DND-41 (cell line): Measurements from ENCODE around the gene STAG2.

Experiments used
- ATAC-seq: fragments of 200-7000 bp; cut with Tn5 transposase; 3 replicates; pipeline ENCODE4 v1.9.1; 2021; ENCODE audit warnings: low read depth; ENCODE audit not compliant: insufficient read depth
- DNase-seq: peaks from one replicate; pipeline ENCODE4 v3.0.0-alpha.2; 2020
- H2AFZ ChIP-seq: 2 replicates; pipeline ENCODE4 v1.6.0; 2012; ENCODE audit warnings: low read depth, low read length
- H3K27ac ChIP-seq: 2 replicates; pipeline ENCODE4 v1.5.1; 2012; ENCODE audit warnings: low read length, inconsistent platforms
- H3K27me3 ChIP-seq: fragments of 200-600 bp; sonication (generic); 2 replicates; pipeline ENCODE4 v1.6.0; 2012; ENCODE audit warnings: low read length, mild to moderate bottlenecking, inconsistent platforms; ENCODE audit not compliant: insufficient read depth, poor library complexity
- H3K36me3 ChIP-seq: 2 replicates; pipeline ENCODE4 v1.5.1; 2012; ENCODE audit warnings: low read length, inconsistent platforms; ENCODE audit not compliant: insufficient read depth
- H3K4me1 ChIP-seq: 2 replicates; pipeline ENCODE4 v1.5.1; 2012; ENCODE audit warnings: mild to moderate bottlenecking, low read length; ENCODE audit not compliant: insufficient read depth
- H3K4me2 ChIP-seq: 2 replicates; pipeline ENCODE4 v1.6.0; 2012; ENCODE audit warnings: mild to moderate bottlenecking, moderate library complexity, low read length, inconsistent platforms; ENCODE audit not compliant: insufficient read depth
- H3K4me3 ChIP-seq, 2 experiments: fragments of 200-600 bp in 1 of 2; shearing (Covaris generic) in 1 of 2; 2 replicates each; pipeline ENCODE4 v1.5.1; 2012 to 2016; ENCODE audit warnings: inconsistent platforms in 2 of 2, low read length in 2 of 2, mild to moderate bottlenecking in 2 of 2, low read depth in 1 of 2, moderate library complexity in 1 of 2
- H3K79me2 ChIP-seq: 2 replicates; pipeline ENCODE4 v1.6.0; 2012; ENCODE audit warnings: low read length, inconsistent platforms; ENCODE audit not compliant: insufficient read depth
- H3K9ac ChIP-seq: 2 replicates; pipeline ENCODE4 v1.6.0; 2012; ENCODE audit warnings: low read depth, mild to moderate bottlenecking, inconsistent platforms, low read length, moderate library complexity
- H3K9me3 ChIP-seq: 2 replicates; pipeline ENCODE4 v1.5.1; 2012; ENCODE audit warnings: low read length, moderate library complexity, mild to moderate bottlenecking, inconsistent platforms; ENCODE audit not compliant: insufficient read depth, severe bottlenecking
- H4K20me1 ChIP-seq: 2 replicates; pipeline ENCODE4 v1.6.0; 2012; ENCODE audit warnings: low read length; ENCODE audit not compliant: insufficient read depth
- EZH2 ChIP-seq: IDR thresholded peaks from 3 replicates; pipeline ENCODE4 v1.6.1; 2012; ENCODE audit warnings: borderline replicate concordance, low read depth, mild to moderate bottlenecking, moderate library complexity, low read length, inconsistent platforms; ENCODE audit not compliant: severe bottlenecking
- TF ChIP-seq, protein P1 (sequence below): IDR thresholded peaks from 2 replicates; pipeline ENCODE4 v1.5.1; 2012; ENCODE audit warnings: borderline replicate concordance, low read length, moderate library complexity, mild to moderate bottlenecking; ENCODE audit not compliant: poor library complexity, severe bottlenecking; ENCODE audit errors: extremely low read depth

Gene STAG2

DNA sequence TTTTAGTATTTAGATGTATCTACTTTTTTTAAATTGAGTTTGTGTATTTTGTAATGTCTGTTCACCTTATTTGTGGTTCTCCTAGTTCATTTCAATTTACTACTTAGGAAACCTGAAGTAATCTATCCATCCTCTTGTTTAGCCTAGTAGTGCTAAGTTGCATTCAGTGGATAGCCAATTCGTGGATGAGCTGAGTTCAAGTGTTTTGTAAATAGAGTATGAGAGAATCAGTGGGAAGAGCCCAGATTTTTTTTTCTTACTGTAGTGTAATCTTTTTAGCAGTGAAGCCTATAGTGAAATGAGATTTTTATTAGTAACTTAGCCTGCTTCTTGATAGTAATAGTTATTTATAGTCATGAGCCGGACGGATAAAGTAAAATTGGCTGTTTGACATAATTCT is 21.7 kb downstream of the STAG2 start:
- Histone ChIP-seq H3K27ac (no peak overlapping the region), H2AFZ (no peak overlapping the region), H4K20me1 (peaks cover 79% of the 10 kb centered on the region), H3K4me3 (no peak overlapping the region), H3K4me1 (0 out of 2 replicates have a peak, but pooled peaks cover 10% of the 10 kb centered on the region), H3K9ac (no peak overlapping the region), H3K9me3 (no peaks in the 10 kb centered on the region), H3K36me3 (no peaks in the 10 kb centered on the region; the same call in 1 of the 2 replicates), H3K79me2 (peaks cover 99% of the 10 kb centered on the region), H3K4me2 (no peak overlapping the region), H3K27me3 (no peaks in the 10 kb centered on the region)
- ATAC-seq (no peak), DNase-seq (no peak)
- no peak for TF ChIP-seq EZH2
- TF ChIP-seq, protein P1, sequence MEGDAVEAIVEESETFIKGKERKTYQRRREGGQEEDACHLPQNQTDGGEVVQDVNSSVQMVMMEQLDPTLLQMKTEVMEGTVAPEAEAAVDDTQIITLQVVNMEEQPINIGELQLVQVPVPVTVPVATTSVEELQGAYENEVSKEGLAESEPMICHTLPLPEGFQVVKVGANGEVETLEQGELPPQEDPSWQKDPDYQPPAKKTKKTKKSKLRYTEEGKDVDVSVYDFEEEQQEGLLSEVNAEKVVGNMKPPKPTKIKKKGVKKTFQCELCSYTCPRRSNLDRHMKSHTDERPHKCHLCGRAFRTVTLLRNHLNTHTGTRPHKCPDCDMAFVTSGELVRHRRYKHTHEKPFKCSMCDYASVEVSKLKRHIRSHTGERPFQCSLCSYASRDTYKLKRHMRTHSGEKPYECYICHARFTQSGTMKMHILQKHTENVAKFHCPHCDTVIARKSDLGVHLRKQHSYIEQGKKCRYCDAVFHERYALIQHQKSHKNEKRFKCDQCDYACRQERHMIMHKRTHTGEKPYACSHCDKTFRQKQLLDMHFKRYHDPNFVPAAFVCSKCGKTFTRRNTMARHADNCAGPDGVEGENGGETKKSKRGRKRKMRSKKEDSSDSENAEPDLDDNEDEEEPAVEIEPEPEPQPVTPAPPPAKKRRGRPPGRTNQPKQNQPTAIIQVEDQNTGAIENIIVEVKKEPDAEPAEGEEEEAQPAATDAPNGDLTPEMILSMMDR: no peak

GRCh38 chrX:123986377-123986776 is 24.9 kb downstream of the STAG2 start:
- peaks cover 5% of the 10 kb centered on the region for H3K36me3 ChIP-seq
- H3K9me3 ChIP-seq: no peaks in the 10 kb centered on the region
- H3K9ac ChIP-seq: no peak overlapping the region
- ATAC-seq: no peak
- peaks cover 74% of the 10 kb centered on the region for H4K20me1 ChIP-seq
- no peak overlapping the region for H3K4me2 ChIP-seq
- no peak overlapping the region for H2AFZ ChIP-seq
- no peak overlapping the region for H3K27ac ChIP-seq
- H3K4me1 ChIP-seq: no peaks in the 10 kb centered on the region
- peaks cover 99% of the 10 kb centered on the region for H3K79me2 ChIP-seq
- DNase-seq: no peak
- H3K27me3 ChIP-seq: no peaks in the 10 kb centered on the region
- no peak for TF ChIP-seq EZH2
- TF ChIP-seq, protein P1: no peak
- no peak overlapping the region for H3K4me3 ChIP-seq

- Histone ChIP-seq H3K4me3 (no peak overlapping the region), H3K27me3 (no peaks in the 10 kb centered on the region), H3K79me2 (peaks cover 98% of the 10 kb centered on the region), H3K9ac (no peak overlapping the region), H3K27ac (no peak overlapping the region), H3K4me2 (no peak overlapping the region), H3K4me1 (no peaks in the 10 kb centered on the region), H3K9me3 (no peaks in the 10 kb centered on the region), H4K20me1 (peaks cover 72% of the 10 kb centered on the region), H2AFZ (no peak overlapping the region), H3K36me3 (peaks cover 5% of the 10 kb centered on the region)
- ATAC-seq (no peak), DNase-seq (no peak)
- TF ChIP-seq, protein P1: no peak
- no peak for TF ChIP-seq EZH2
Measured at GRCh38 chrX:123988423-123989111, 27.1 kb downstream of the STAG2 start.
